ENCODE data around the gene OPA1.

Gene OPA1

GRCh38 chr3:193650585-193650984 lies 57.6 kb downstream of the OPA1 start:
- DNase-seq, result no peak

GRCh38 chr3:193655831-193656433 lies 62.9 kb downstream of the OPA1 start:
- no peak for DNase-seq

- no peak for DNase-seq
Measured at GRCh38 chr3:193656445-193656844, 63.4 kb downstream of the OPA1 start.

- no peak for DNase-seq
Measured at GRCh38 chr3:193656878-193657282, 63.9 kb downstream of the OPA1 start.

- DNase-seq, result no peak
Measured at GRCh38 chr3:193660171-193660570, 67.2 kb downstream of the OPA1 start.

GRCh38 chr3:193660698-193661411 lies 67.8 kb downstream of the OPA1 start:
- no peak for DNase-seq

- DNase-seq, result no peak
Measured at GRCh38 chr3:193662757-193663322, 69.8 kb downstream of the OPA1 start.

- DNase-seq, result no peak
Measured at GRCh38 chr3:193665370-193665989, 72.5 kb downstream of the OPA1 start.

GRCh38 chr3:193673845-193674244 lies 80.8 kb downstream of the OPA1 start:
- no peak for DNase-seq

- no peak for DNase-seq
Measured at GRCh38 chr3:193674714-193675113, 81.7 kb downstream of the OPA1 start.

- DNase-seq, result no peak
Measured at GRCh38 chr3:193677734-193678133, 84.7 kb downstream of the OPA1 start.

GRCh38 chr3:193680220-193680619 lies 87.2 kb downstream of the OPA1 start:
- DNase-seq, result no peak

GRCh38 chr3:193681631-193682030 lies 88.6 kb downstream of the OPA1 start:
- no peak for DNase-seq

GRCh38 chr3:193686665-193687483 lies 93.9 kb downstream of the OPA1 start:
- DNase-seq, result no peak

GRCh38 chr3:193688834-193689714 lies 96.1 kb downstream of the OPA1 start:
- DNase-seq, result no peak

- DNase-seq, result no peak
Measured at GRCh38 chr3:193693774-193694173, 100.8 kb downstream of the OPA1 start.

GRCh38 chr3:193701953-193702635 lies 109.1 kb downstream of the OPA1 start:
- DNase-seq, result no peak

- no peak for DNase-seq
Measured at GRCh38 chr3:193702967-193703366, 110.0 kb downstream of the OPA1 start.

- no peak for DNase-seq
Measured at GRCh38 chr3:193704431-193704830, 111.4 kb downstream of the OPA1 start.

- DNase-seq, result no peak
Measured at GRCh38 chr3:193708270-193708669, 115.3 kb downstream of the OPA1 start.

All from activated gamma-delta T cell treated with Interleukin-2 at 50 U/mL for 16 hours (primary cell).